ENCODE data around the gene CACNA1S. TPM values are rescaled to one million over a fixed set of nuclear protein-coding genes. Genes with fewer than 3 reads are reported as not detected.
A peak's percentile ranks its signal among the peaks of the same experiment; 100 is the strongest.

CACNA1S gene
- total RNA-seq, 1 donor from 2014 or later = 0.55 TPM

GRCh38 chr1:201020721-201021629 lies 91.3 kb downstream of the CACNA1S start:
- intact Hi-C loops (cut with DNase I) = no loop called here
- peak; percentile 25 for TF ChIP-seq CTCF (IDR thresholded peaks at IDR 0.05)
- Histone ChIP-seq H3K9me3 (no peaks in the 10 kb centered on the region), H3K36me3 (no peaks in the 10 kb centered on the region), H3K4me3 (no peak overlapping the region), H3K27ac (peak overlapping the region; percentile 13), H3K27me3 (no peaks in the 10 kb centered on the region), H3K4me1 (peaks cover 54% of the 10 kb centered on the region)
- no peak for DNase-seq
- ATAC-seq = no peak

- ATAC-seq = no peak
These were observed 92.1 kb downstream of the CACNA1S start for GRCh38 chr1:201020040-201020591.

GRCh38 chr1:201019321-201019977 lies 92.8 kb downstream of the CACNA1S start:
- no peak for TF ChIP-seq CTCF (IDR thresholded peaks at IDR 0.05)
- H3K4me1 ChIP-seq = peaks cover 49% of the 10 kb centered on the region
- peak overlapping the region; percentile 13 for H3K27ac ChIP-seq
- H3K4me3 ChIP-seq = no peak overlapping the region
- peak; percentile 80 for ATAC-seq
- no peaks in the 10 kb centered on the region for H3K27me3 ChIP-seq
- no peaks in the 10 kb centered on the region for H3K36me3 ChIP-seq
- peak; percentile 86 for DNase-seq
- no peaks in the 10 kb centered on the region for H3K9me3 ChIP-seq
- intact Hi-C loops (cut with DNase I) = no loop called here

More at GRCh38 chr1:201020040-201020591, 92.1 kb downstream of the CACNA1S start:
- H3K27ac ChIP-seq = peak overlapping the region; percentile 13
- intact Hi-C loops (cut with DNase I) = no loop called here
- no peak for TF ChIP-seq CTCF (IDR thresholded peaks at IDR 0.05)
- DNase-seq = no peak
- no peaks in the 10 kb centered on the region for H3K36me3 ChIP-seq
- H3K4me3 ChIP-seq = no peak overlapping the region
- peaks cover 49% of the 10 kb centered on the region for H3K4me1 ChIP-seq
- no peaks in the 10 kb centered on the region for H3K9me3 ChIP-seq
- H3K27me3 ChIP-seq = no peaks in the 10 kb centered on the region

- no peak for DNase-seq
- no peaks in the 10 kb centered on the region for H3K27me3 ChIP-seq
- TF ChIP-seq CTCF (IDR thresholded peaks at IDR 0.05) = no peak
- H3K27ac ChIP-seq = no peak overlapping the region
- no peaks in the 10 kb centered on the region for H3K36me3 ChIP-seq
- no peak overlapping the region for H3K4me3 ChIP-seq
- ATAC-seq = no peak
- H3K4me1 ChIP-seq = peaks cover 62% of the 10 kb centered on the region
- intact Hi-C loops (cut with DNase I) = no loop called here
- H3K9me3 ChIP-seq = no peaks in the 10 kb centered on the region
These were observed 94.4 kb downstream of the CACNA1S start for GRCh38 chr1:201017828-201018163.

- no peak for TF ChIP-seq CTCF (IDR thresholded peaks at IDR 0.05)
- intact Hi-C loops (cut with DNase I) = no loop called here
- ATAC-seq = no peak
- Histone ChIP-seq H3K36me3 (no peaks in the 10 kb centered on the region), H3K27me3 (no peaks in the 10 kb centered on the region), H3K27ac (no peak overlapping the region), H3K9me3 (no peaks in the 10 kb centered on the region), H3K4me3 (no peak overlapping the region), H3K4me1 (peaks cover 57% of the 10 kb centered on the region)
- peak; percentile 59 for DNase-seq
These were observed 95.0 kb downstream of the CACNA1S start for GRCh38 chr1:201016943-201017827.

Measured in upper lobe of right lung (tissue), 1 donor.